Right lobe of liver (tissue), 4 donors: ENCODE data around the gene CTXND2.

ENCODE experiments used
- CTCF ChIP-seq, 4 donors: fragments of 200-600 bp in 3 of 4; fragments of 450-650 bp in 1 of 4; IDR thresholded peaks; one replicate each; pipeline versions ENCODE4 v1.5.1 to v1.8.0; 2016 to 2022; ENCODE audit warnings: antibody characterized with exemption in 4 of 4, mild to moderate bottlenecking in 2 of 4
- POLR2A ChIP-seq: fragments of 450-650 bp; IDR thresholded peaks from one replicate; pipeline ENCODE4 v1.6.1; 2017; ENCODE audit warnings: antibody characterized with exemption, mild to moderate bottlenecking
- donor health status: DM: no; HTN: no; CAD: no.
- donor health status: DM: no; HTN: no; CAD: no.
- donor health status: DM: no; HTN: yes; CAD: no.

GRCh38 chr1:150895618-150896017, 8.7 kb downstream of the CTXND2 start:
- TF ChIP-seq CTCF (IDR thresholded peaks at IDR 0.05) (no peak), POLR2A (no peak)
